ENCODE results near the gene TES. TPM values are rescaled to one million over a fixed set of nuclear protein-coding genes. Genes with fewer than 3 reads are reported as not detected.

The TES gene
- total and polyA plus RNA-seq, 2 of the 8 experiments (the other 6 are each of a cell fraction or from before 2014, with no cell fraction given): 18.2 to 36.3 TPM

DNA sequence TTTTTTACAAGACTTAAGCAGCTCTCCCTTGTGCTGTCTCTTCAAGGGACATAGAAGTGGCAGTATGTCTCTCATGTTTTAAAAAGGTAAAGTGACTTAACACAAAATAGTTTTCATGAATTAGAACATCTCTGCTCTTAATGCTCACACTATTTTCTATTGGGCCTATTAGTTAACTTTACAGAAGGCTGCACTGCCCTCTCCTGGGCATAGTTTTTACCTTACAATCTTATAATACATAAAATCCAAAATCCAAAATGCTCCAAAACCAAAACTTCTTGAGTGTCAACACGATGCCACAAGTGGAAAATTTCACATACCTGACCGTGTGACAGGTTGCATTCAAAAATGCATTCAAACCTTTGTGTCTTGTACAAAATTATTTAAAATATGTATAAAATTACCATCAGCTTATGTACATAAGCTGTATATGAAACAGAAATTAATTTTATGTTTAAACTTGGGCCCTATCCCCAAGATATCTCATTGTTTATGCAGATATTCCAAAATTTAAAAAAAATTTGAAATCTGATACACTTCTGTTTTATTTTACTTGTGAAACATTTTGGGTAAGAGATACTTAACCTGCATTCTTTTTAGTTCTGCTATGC, 25.8 kb downstream of the TES start:
- CTCF ChIA-PET (ENCODE audit: partially characterized antibody): interaction anchor here (0.5 to 9.0 kb wide), 37 partner anchors 10 to 1987 kb away, joined by 3 to 175 read pairs (median 6); partner anchors contain the start of gene TES
- Histone ChIP-seq H3K79me2 (ENCODE audit: control insufficient read depth in 1 of 2, insufficient read depth in 2 of 2, low read length in 2 of 2) (no peaks in the 10 kb centered on the region), H3K56ac (replicated peaks; ENCODE audit: insufficient read length, low read depth, low read length) (no peak overlapping the region), H2BK120ac (replicated peaks; ENCODE audit: low read depth, low read length) (no peak overlapping the region), H4K91ac (replicated peaks; ENCODE audit: insufficient read length, low read length) (no peak overlapping the region), H3K14ac (ENCODE audit: insufficient read length) (no peak overlapping the region), H4K20me1 (replicated peaks in 1 of 2; ENCODE audit: control insufficient read depth in 1 of 2, insufficient read depth in 2 of 2, low read length in 2 of 2) (no peaks in the 10 kb centered on the region), H4K5ac (ENCODE audit: insufficient read length, low read depth, low read length) (no peak overlapping the region), H3K4me3 (ENCODE audit: extremely low read depth in 1 of 4, insufficient read depth in 2 of 4, low read depth in 3 of 4, low read length in 4 of 4) (no peak overlapping the region), H2AK5ac (ENCODE audit: low read depth, low read length) (no peak overlapping the region), H2BK5ac (ENCODE audit: low read depth, low read length) (no peak overlapping the region), H3K23ac (ENCODE audit: insufficient read length) (no peak overlapping the region), H2AFZ (ENCODE audit: low read length) (no peak overlapping the region), H2BK12ac (ENCODE audit: low read depth, low read length) (no peak overlapping the region), H2BK20ac (ENCODE audit: low read length) (no peak overlapping the region), H3K18ac (ENCODE audit: extremely low read depth, low read length) (no peak overlapping the region), H3K27me3 (replicated peaks in 1 of 4; ENCODE audit: control insufficient read depth in 3 of 4, extremely low read depth in 1 of 4, insufficient read depth in 3 of 4, low read length in 3 of 4) (no peaks in the 10 kb centered on the region), H4K8ac (ENCODE audit: extremely low read depth, insufficient read depth, low read length) (no peak overlapping the region), H3K36me3 (ENCODE audit: control insufficient read depth in 2 of 4, insufficient read depth in 4 of 4, low read length in 3 of 4) (no peaks in the 10 kb centered on the region), H3K23me2 (ENCODE audit: low read depth, low read length) (no peaks in the 10 kb centered on the region), H3K4me1 (replicated peaks in 1 of 4; ENCODE audit: control insufficient read depth in 3 of 4, insufficient read depth in 4 of 4, low read length in 3 of 4) (no peaks in the 10 kb centered on the region; a peak in 1 of 7 replicates), H3K27ac (ENCODE audit: low read depth, low read length) (no peak overlapping the region), H3K79me1 (ENCODE audit: low read depth, low read length) (no peaks in the 10 kb centered on the region), H2BK15ac (ENCODE audit: low read length) (no peak overlapping the region), H3K4me2 (ENCODE audit: insufficient read depth in 1 of 2, low read depth in 2 of 2, low read length in 2 of 2) (no peak overlapping the region), H3K9me3 (ENCODE audit: insufficient read depth in 2 of 2, low read depth in 1 of 2, low read length in 1 of 2) (no peaks in the 10 kb centered on the region), H3K4ac (replicated peaks; ENCODE audit: insufficient read length, low read depth, low read length) (no peak overlapping the region), H3K9ac (replicated peaks in 1 of 4; ENCODE audit: extremely low read depth in 1 of 4, low read depth in 3 of 4, low read length in 3 of 4) (no peak overlapping the region)
- FAIRE-seq (no peak), DNase-seq (ENCODE audit: low read depth in 1 of 2, low spot score in 2 of 2) (no peak)
- TF ChIP-seq, protein P1, sequence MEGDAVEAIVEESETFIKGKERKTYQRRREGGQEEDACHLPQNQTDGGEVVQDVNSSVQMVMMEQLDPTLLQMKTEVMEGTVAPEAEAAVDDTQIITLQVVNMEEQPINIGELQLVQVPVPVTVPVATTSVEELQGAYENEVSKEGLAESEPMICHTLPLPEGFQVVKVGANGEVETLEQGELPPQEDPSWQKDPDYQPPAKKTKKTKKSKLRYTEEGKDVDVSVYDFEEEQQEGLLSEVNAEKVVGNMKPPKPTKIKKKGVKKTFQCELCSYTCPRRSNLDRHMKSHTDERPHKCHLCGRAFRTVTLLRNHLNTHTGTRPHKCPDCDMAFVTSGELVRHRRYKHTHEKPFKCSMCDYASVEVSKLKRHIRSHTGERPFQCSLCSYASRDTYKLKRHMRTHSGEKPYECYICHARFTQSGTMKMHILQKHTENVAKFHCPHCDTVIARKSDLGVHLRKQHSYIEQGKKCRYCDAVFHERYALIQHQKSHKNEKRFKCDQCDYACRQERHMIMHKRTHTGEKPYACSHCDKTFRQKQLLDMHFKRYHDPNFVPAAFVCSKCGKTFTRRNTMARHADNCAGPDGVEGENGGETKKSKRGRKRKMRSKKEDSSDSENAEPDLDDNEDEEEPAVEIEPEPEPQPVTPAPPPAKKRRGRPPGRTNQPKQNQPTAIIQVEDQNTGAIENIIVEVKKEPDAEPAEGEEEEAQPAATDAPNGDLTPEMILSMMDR (IDR thresholded peaks at IDR 0.05; ENCODE audit: control extremely low read depth in 1 of 3, insufficient read depth in 1 of 3, low read depth in 1 of 3, low read length in 3 of 3): peak in 1 of 3 experiments; percentile 43; a peak in 1 of 4 replicates
- no peak for TF ChIP-seq HDAC2 (IDR thresholded peaks at IDR 0.05; ENCODE audit: borderline replicate concordance in 1 of 2, low read depth in 2 of 2, low read length in 2 of 2)
- peak; percentile 69 to 77 for TF ChIP-seq RAD21 (IDR thresholded peaks at IDR 0.05 in 1 of 2, conservative IDR thresholded peaks at IDR 0.05 in 1 of 2; ENCODE audit: low read depth in 2 of 2, low read length in 2 of 2)
- no peak for TF ChIP-seq EZH2 (IDR thresholded peaks at IDR 0.05; ENCODE audit: low read depth, low read length, severe bottlenecking)
- POLR2A ChIA-PET (ENCODE audit: partially characterized antibody): interaction anchor here (0.6 kb wide), 1 partner anchor 19 kb away, joined by 4 read pairs; no protein-coding TSS in a partner anchor
- 41% methylated on average over 2 of the region's 2 CpGs; no CpG with 5 or more reads in 1 of the 2 experiments for WGBS, 2 experiments (ENCODE audit: extremely low coverage in 1 of 2, insufficient coverage in 1 of 2, insufficient read length in 1 of 2, insufficient replicate concordance in 2 of 2, low coverage in 1 of 2, low lambda C conversion rate in 2 of 2, missing lambda C conversion rate in 1 of 2)
